Stimulated activated CD4-positive, alpha-beta T cell treated with anti-CD3 and anti-CD28 coated beads, Interleukin-12 subunit alpha, Interleukin-12 subunit beta, amount 100 ng/mL, for 24 hours (primary cell): ENCODE measurements around the gene ZNF33A.
"Not testable (repeated sequence)": the region's sequence is repeated elsewhere in the genome, so short reads cannot be mapped to it uniquely, and the experiment has no call there.

ENCODE experiments used
- DNase-seq, 2 experiments: peaks; one replicate each; pipeline ENCODE4 v3.0.0-alpha.2; 2020; ENCODE audit warnings: low read depth in 2 of 2

ZNF33A gene

DNA sequence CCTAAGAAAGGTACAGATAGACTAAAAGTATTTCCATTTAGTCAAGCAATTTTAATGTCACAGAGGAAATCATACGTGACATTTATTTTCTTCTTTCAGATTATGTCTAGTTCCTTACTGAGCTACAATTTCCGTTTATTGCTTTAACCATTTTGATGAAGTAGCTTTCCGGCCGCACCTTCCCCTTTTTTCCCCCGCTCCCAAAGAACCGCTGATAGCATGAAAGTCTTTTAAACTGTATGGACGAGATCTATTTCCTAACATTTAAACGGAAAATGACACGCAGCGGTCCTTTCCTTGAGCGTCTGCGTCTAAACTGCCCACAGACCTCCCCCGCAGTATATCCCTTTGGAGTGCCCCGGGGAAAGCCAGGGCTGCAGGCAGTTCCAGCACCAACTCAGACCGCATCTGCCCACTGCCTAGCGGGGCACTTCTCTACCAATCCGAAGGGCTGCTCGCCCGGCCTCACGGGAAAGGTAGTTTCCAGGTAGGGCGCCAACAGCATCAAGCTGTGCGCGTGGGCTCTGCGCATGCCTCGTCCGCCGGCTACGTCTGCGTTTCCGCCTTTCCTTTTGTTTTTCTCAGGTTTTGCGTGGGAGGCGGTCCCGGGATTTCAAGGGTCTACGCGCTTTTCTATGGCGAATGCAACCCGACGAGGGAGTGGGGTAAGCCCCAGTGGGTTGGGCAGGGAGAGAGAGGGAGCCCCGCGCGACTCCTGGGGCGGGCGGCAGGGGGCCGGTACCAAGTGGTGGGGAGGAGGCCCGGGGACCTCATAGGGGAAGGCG is at the start of gene ZNF33A:
ZNF33A (plus strand) TSS at position 557 of the 785 bp plus-strand sequence. CDS start 1,667 bp downstream, outside the sequence.
- peak; percentile 79 to 85 for DNase-seq

DNA sequence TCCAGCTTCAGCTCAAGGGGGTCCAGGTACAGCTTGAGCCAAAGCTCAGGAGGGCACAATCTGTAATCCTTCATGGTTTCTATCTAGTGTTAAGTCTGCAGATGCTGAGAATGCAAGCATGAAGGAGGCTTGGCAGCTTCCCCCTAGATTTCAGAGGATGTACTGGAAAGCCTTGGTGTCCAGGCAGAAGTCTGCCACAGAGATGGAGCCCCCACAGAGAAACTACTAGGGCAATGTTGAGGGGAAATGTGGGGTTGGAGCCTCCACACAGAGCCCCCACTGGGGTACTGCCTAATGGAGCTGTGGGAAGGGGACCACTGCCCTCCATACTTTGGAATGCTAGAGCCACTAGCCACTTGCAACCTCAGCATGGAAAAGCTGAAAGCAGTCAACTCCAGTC is 45.5 kb upstream of the ZNF33A start:
- no peak for DNase-seq

DNA sequence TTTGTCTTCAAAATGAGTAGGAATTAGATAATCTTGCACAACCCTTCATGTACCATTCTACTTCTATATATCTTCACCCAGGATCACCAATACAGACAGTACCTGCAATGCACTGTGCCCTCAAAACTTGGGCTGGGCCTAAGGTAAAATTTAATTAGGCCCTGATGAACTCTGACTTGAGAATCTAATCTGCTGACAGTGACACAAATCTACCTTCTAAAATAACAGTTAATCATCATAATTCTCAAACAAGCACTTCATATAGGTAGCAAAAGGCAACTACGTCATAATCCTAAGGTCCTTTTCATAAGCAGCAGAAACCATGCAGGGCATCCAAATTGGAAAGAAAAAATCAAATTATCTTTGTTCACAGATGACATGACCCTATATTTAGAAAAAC is 38.1 kb upstream of the ZNF33A start:
- no peak for DNase-seq

GRCh38 chr10:37975401-37975991 is 35.0 kb upstream of the ZNF33A start:
- DNase-seq, result no peak

DNA sequence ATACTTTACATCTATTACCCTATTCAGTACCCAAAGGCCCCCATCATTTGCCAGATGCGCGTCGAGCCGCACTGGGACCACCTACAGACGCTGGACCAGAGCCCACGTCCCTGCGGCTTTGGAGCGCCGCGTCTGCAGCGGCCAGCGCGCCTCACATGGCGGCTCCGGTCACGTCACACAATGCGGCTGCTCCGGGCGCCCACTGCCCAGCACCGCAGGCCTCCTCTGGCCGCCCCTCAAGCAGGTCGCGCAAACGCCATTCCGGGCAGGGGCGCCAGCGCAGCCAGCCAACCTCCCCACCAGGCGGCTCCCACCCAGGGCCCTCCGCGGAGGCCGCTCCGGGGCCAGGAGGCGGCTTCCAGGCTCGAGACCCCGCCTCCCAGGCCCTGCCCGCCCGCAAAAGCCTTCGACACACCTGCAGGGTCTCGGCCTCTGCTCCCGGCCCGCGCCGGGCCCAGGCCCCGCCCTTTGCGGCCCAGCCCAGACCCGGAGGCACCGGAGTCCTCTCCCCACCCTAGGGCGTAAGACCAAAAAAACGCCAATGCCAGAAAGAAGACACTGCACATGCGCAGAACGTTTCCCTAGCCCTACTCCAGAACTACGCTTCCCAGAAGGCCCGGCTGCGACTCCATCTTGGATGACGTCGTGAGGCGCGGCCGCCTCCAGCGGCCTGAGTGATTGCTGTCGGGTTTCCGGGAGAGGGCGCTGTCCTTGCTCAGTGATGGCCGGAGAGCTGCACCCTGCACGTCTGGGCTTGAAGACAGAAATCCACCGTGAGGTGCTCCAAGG is 34.2 kb upstream of the ZNF33A start, which contains the start of gene ZNF25:
ZNF25 (minus strand) TSS at position 557 of the 789 bp plus-strand sequence. CDS start 4,925 bp downstream, outside the sequence.
- peak; percentile 95 for DNase-seq

DNA sequence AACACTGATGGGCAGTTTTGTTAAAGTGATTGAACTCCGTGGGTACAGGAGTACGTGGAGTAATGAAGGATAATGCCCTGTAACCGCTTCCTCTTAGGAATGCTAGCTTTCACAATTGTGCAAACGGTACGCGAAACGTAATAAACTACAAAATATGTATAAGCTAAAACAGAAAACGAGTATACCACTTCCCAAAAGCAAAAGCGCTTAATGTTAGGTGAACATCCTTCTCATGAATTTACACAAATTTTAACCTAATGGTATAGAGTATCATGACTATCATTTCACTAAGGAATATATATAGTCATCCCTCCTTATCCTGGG is 33.6 kb upstream of the ZNF33A start:
- DNase-seq, result no peak

GRCh38 chr10:37991655-37992054 is 18.8 kb upstream of the ZNF33A start:
- no peak for DNase-seq

DNA sequence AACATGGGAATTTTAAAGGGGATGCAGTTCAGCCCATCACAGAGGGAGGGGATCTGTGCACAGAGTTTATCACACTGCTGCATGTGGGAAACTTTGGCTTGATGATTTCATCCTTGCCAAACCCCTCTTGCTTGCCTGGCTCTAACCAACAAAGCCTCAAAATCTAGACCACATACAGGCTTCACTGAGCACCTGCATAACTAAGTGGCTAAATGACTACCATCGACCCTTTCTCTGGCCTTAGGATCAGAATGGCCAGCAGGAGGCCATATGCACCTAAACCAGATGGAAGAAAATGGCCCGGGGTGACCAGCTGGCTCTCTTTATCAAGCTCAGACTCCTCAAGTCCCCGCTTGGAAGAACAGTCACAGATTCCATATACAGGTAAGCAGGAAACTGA is 18.4 kb upstream of the ZNF33A start:
- no peak for DNase-seq

DNA sequence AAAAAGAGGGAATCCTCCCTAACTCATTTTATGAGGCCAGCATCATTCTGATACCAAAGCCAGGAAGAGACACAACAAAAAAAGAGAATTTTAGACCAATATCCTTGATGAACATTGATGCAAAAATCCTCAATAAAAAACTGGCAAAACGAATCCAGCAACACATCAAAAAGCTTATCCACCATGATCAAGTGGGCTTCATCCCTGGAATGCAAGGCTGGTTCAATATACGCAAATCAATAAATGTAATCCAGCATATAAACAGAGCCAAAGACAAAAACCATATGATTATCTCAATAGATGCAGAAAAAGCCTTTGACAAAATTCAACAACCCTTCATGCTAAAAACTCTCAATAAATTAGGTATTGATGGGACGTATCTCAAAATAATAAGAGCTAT is 11.6 kb upstream of the ZNF33A start:
- DNase-seq, result not testable (repeated sequence)

GRCh38 chr10:38000474-38000873 is 10.0 kb upstream of the ZNF33A start:
- DNase-seq, result not testable (repeated sequence)

DNA sequence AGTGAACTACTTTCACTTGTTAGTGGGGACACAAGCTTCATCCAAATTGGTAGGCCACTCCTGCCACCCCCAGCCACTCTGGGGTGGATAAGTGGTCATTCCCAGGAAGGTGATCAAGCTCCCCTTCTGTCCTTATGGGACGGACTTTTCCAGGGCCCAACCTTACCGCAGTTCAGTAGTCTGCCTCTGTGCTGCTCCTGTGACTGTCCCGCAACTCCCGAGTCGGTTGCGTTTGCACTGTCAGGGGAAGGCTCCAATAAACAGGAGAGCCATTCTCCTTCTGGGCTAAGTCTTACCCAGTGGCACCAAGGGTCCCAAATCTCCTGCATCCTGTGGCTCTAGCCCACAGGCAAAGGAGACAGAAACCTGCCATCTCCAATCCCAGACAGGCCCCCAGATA is 7.4 kb upstream of the ZNF33A start:
- no peak for DNase-seq

DNA sequence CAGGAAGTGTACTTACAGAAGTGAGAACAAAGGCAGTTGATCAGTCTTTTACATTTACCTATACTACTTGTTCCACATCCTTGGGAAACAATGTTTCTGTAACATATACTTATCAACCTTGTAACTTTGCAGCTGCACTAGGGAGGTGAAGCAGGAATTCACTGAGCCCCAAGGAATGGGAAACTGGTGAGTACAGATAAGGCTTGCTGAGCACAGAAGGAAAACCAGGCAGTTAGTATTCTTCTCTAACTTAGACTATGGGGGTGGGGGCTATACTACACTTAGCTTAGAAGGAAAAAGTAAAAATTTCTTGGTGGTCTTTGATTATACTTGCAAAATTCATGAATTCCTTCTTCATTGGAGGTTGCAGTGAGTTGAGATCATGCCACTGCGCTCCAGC is 6.9 kb upstream of the ZNF33A start:
- no peak for DNase-seq

DNA sequence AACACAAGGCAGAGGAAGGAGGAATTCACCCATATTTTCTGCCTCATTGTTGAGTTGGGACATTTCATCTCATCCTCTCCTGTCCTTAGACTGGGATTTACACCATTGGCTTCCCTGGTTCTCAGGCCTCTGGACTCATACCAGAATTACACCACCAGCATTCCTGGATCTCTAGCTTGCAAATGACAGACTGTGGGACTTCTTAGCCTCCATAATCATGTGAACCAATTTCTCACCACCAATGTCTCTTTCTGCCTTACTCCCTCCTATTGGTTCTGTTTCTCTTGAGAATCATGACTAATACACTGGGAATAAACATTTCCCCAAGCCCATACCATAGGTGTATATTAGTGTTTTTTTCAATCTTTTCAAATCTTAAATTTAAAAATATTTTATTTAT is 2.9 kb upstream of the ZNF33A start:
- no peak for DNase-seq

- no peak for DNase-seq
These were observed 2.5 kb upstream of the ZNF33A start for GRCh38 chr10:38007991-38008390.

- DNase-seq, result no peak
These were observed 5.9 kb downstream of the ZNF33A start for GRCh38 chr10:38016354-38016753.

DNA sequence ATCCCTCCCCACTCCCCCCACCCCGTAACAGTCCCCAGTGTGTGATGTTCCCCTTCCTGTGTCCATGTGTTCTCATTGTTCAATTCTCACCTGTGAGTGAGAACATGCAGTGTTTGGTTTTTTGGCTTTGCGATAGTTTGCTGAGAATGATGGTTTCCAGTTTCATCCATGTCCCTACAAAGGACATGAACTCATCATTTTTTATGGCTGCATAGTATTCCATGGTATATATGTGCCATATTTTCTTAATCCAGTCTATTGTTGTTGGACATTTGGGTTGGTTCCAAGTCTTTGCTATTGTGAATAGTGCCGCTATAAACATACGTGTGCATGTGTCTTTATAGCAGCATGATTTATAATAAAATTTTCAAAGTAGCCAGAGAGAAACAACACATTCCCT is 8.6 kb downstream of the ZNF33A start:
- DNase-seq, result not testable (repeated sequence)

DNA sequence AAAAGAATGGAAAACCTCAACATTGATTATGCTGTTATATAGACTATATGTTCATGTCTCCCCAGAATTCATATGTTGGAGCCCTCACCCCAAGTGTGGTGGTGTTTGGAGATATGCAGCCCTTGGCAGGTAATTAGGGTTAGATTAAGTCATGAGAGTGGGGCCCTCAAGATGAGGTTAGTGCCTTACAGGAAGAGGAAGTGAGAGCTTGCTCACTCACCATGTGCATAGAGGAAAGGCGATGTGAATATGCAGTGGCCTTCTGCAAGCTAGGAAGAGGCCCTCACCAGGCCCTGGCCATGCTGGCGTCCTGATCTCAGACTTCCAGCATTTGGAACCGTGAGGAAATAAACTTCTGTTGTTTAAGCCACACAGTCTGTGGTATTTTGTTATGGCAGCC is 14.8 kb downstream of the ZNF33A start:
- no peak for DNase-seq

- no peak for DNase-seq
These were observed 17.5 kb downstream of the ZNF33A start for GRCh38 chr10:38027986-38028385.

GRCh38 chr10:38032886-38033285 is 22.4 kb downstream of the ZNF33A start:
- DNase-seq, result no peak

DNA sequence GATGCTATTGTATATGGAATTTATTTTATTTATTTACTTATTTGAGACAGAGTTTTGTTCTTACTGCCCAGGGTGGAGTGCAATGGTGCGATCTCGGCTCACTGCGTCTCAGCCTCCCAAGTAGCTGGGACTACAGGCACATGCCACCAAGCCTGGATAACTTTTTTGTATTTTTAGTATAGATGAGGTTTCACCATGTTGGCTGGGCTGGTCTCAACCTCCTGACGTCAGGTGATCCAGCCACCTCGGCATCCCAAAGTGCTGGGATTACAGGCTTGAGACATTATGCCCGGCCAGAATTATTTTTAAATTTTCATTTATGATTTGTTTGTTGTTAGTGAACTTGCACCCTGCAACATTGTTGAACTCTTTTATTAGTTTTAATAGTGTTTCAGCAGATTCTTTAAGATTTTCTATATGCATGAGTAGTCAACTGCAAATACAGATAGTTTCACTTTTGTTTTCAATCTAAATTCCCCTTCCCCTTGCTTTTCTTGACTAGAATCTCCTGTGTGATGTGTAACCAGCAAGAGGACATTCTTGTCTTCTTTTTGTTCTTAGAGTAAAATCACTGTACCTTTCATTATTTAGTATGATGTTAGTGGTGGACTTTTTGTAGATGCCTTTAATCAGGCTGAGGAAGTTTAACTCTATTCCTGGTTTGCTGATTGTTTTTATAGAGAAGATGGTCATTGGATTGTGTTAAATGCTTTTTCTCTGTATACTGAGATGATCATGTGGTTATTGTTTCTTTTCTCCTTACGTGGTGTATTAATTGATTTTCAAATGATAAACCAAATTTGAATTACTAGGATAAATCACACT is 27.8 kb downstream of the ZNF33A start:
- DNase-seq, result no peak

GRCh38 chr10:38038932-38039245 is 28.4 kb downstream of the ZNF33A start:
- no peak for DNase-seq

- DNase-seq, result no peak
These were observed 33.0 kb downstream of the ZNF33A start for GRCh38 chr10:38043516-38043915.
